Motor neuron (in vitro differentiated cells): ENCODE data around the gene NEGR1. TPM values are rescaled to one million over a fixed set of nuclear protein-coding genes. Genes with fewer than 3 reads are reported as not detected.

ENCODE experiments used
- ATAC-seq, 8 experiments: fragments of 200-7000 bp; cut with Tn5 transposase; replicated peaks in 6 of 8; 2 replicates each; pipeline ENCODE4 v1.8.0; 2021; ENCODE audit warnings: mild to moderate bottlenecking in 8 of 8, moderate library complexity in 8 of 8
- H3K27ac ChIP-seq, 2 donors: fragments of 250-450 bp; sonication (Bioruptor Pico); 2 replicates each; pipeline ENCODE4 v1.9.0; 2021; ENCODE audit warnings: antibody characterized with exemption in 2 of 2, mild to moderate bottlenecking in 2 of 2, moderate library complexity in 1 of 2
- H3K4me1 ChIP-seq, 2 donors: fragments of 250-450 bp; sonication (Bioruptor Pico); replicated peaks in 1 of 2; 2 replicates each; pipeline ENCODE4 v1.6.1; 2021; ENCODE audit warnings: antibody characterized with exemption in 2 of 2, mild to moderate bottlenecking in 2 of 2, moderate library complexity in 1 of 2
- H3K4me3 ChIP-seq, 5 donors: fragments of 250-450 bp; sonication (Bioruptor Pico); 2 replicates each; pipeline ENCODE4 v1.9.0; 2021; ENCODE audit warnings: antibody characterized with exemption in 5 of 5, mild to moderate bottlenecking in 5 of 5, moderate library complexity in 4 of 5
- WGBS, 10 experiments: fragments of 450-650 bp; shearing (Covaris generic); methylation state at CpG; one replicate each; pipeline ENCODE4 v1.0.0; 2022; 5-methylcytosine and 5-hydroxymethylcytosine counted together
- in situ Hi-C, 9 experiments: fragments of 400-800 bp; cut with MboI; loops; one replicate each; pipeline ENCODE4 v1.15.0; 2021; ENCODE audit warnings: low sequenced_read_pairs in 9 of 9, low pct_unique_long_range_greater_than_20kb in 2 of 9; ENCODE audit not compliant: unreplicated experiment in 9 of 9
- total RNA-seq, 8 experiments: library from RNA; unstranded; fragments of 300-600 nt; gene quantifications; 2 replicates each; pipeline versions ENCODE4 v1.2.3 to v1.2.4, GENCODE V29; 2022

The NEGR1 gene
- total RNA-seq: 10 to 100 TPM in 5 of 8 experiments, 1 to 10 TPM in 2, under 1 TPM in 1; 0.63 to 40.6 (median 15.1) TPM

DNA sequence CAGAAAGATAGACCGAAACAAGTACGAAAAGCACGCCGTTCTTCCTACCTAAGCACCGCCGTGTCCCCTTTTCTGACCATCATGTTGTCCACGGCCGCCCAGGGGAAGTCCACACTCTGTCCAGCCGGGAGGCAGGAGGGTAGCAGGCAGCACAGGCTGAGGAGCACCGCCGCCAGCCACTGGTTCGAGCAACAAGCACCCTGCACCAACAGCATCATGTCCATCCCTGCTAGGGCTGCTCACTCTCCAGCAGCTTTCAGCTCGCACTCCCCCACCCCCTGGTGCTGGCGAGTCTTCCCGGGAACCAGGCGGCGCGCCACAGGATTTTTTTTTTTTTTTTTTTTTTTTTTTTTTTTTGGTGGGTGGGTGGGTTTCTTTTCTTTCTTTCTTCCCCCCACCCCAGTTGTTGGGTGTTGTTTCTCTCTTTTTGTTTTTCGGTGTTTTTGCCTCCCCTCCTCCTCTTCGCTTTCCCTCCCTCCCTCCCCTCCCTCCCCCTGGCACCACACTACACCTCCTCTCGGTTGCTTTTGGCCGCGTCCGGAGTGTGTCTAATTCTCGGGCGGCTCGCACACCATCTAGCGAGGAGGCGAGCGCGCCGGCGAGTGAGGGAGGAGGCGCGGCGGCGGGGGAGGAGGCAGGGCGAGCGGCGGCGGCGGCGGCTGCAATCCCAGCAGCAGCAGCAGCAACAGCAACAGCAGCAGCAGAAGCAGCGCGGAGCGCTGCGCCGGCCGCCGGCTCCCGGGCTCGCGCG, at the start of gene NEGR1:
NEGR1 (minus strand) TSS at position 269 of the 751 bp plus-strand sequence.
- in situ Hi-C loops: no loop called here
- Histone ChIP-seq H3K4me1 (peaks cover 7 to 18% of the 10 kb centered on the region in 2 donors), H3K4me3 (peak within 1 kb of the TSS; percentile 56 to 76 (median 66)), H3K27ac (peak within 1 kb of the TSS; percentile 72 to 87)
- peak; percentile 75 to 90 (median 79) for ATAC-seq
- WGBS, 10 experiments: 0 to 2% (median 0%) methylated on average over 5 to 23 of the region's 54 CpGs

DNA sequence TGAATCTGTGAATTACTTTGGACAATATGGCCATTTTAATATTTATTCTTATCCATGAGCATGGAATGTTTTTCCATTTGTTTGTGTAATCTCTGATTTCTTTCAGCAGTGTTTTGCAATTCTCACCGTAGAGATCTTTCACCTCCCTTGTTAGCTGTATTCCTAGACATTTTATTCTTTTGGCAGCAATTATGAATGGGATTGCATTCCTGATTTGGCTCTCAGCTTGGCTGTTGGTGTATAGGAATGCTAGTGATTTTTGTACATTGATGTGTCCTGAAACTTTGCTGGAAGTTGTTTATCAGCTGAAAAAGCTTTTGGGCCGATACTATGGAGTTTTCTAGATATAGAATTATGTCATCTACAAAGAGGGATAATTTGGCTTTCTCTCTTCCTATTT, 44.2 kb upstream of the NEGR1 start:
- no peak overlapping the region for H3K4me3 ChIP-seq
- H3K4me1 ChIP-seq: no peaks in the 10 kb centered on the region
- no peak for ATAC-seq
- WGBS, 10 experiments: 90 to 100% (median 100%) methylated on average over 1 to 2 of the region's 2 CpGs; no CpG with 5 or more reads in 7 of the 10 experiments
- in situ Hi-C loops: no loop called here
- no peak overlapping the region for H3K27ac ChIP-seq

DNA sequence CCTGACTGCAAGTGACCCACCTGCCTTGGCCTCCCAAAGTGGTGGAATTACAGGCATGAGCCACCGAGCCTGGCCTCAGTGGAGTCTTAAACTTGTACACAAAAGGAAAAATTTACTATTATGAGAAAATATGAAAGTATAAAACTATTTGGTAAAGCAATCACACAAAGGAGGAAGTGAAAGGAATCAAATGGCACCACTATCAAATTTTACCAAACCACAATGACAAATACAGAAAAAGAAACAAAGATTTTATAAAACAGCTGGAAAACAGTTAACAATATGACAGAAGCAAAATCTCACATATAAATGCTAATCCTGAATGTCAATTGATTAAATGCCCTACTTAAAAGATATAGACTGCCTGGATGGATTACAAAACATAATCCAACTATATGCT, 42.1 kb upstream of the NEGR1 start:
- Histone ChIP-seq H3K4me1 (no peaks in the 10 kb centered on the region), H3K4me3 (no peak overlapping the region), H3K27ac (no peak overlapping the region)
- no peak for ATAC-seq
- in situ Hi-C loops: no loop called here
- WGBS, 10 experiments: no CpG with 5 or more reads among the region's 1 CpG

DNA sequence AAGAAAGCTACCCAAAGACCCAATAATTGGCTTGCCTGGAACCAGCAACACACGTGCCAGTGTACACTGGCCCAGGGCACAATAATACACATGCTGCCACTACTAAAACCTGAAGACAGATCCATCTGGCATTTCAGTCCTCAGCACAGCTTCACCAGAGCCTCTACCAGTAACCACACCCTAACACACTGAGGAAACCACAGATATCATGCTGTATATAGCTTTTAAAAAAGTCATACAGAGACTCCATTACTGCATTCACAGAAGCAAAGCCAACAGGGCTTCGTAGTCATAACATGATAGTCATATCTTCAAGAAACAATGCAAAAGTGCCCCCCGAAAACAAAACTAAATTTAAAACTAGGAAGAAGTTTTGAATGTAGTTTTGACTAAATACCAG, 40.6 kb upstream of the NEGR1 start:
- H3K4me3 ChIP-seq: no peak overlapping the region
- no peak for ATAC-seq
- H3K27ac ChIP-seq: no peak overlapping the region
- WGBS, 10 experiments: 83 to 100% (median 100%) methylated on average over 1 of the region's 3 CpGs; no CpG with 5 or more reads in 7 of the 10 experiments
- in situ Hi-C loops: no loop called here
- H3K4me1 ChIP-seq: no peaks in the 10 kb centered on the region

DNA sequence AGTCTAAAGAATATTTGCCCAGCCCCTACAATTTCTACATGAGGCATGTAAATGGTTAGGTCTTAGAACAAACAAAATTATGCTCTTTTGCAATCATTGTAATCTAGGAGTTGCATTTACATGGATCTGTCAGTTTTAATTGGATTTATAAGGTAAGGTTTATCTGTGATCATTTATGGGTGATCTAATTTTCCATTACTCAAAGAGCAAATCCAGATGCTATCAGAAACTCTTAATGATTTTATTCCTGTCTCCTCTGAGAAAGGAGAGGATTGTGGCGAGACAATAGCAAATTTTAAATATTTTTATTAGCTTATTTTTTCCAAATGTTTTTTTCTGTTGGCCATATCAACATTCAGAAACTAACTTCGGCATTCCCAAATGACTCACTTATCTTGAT, 14.2 kb upstream of the NEGR1 start:
- ATAC-seq: no peak
- Histone ChIP-seq H3K4me3 (no peak overlapping the region), H3K4me1 (no peaks in the 10 kb centered on the region), H3K27ac (no peak overlapping the region)
- 53 to 100% (median 89%) methylated on average over 1 to 2 of the region's 2 CpGs; no CpG with 5 or more reads in 1 of the 10 experiments for WGBS, 10 experiments
- in situ Hi-C loops: loop anchor here in 2 of 9 experiments (10.0 kb wide), 2 partner anchors 58 to 68 kb away; no protein-coding TSS in a partner anchor

DNA sequence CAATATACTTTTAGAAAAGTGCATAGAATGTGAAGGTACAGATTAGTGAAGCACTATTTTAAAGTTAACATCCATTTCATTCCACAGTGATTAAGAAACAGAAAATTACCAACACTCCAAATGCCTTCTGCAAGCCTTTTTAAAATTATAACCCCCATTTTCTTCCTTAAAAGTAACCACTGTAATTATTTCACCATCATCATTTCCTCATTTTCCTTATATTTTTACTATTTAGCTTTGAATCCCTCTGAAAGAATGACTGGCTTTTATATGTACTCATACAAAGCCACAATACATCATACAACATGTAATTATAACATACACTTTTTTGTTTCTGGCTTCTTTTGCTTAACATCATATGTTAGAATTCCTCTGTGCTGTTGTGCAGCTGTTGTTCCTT, 6.5 kb upstream of the NEGR1 start:
- Histone ChIP-seq H3K27ac (no peak overlapping the region), H3K4me1 (peaks cover 7 to 11% of the 10 kb centered on the region in 2 donors), H3K4me3 (no peak overlapping the region)
- in situ Hi-C loops: no loop called here
- no peak for ATAC-seq

DNA sequence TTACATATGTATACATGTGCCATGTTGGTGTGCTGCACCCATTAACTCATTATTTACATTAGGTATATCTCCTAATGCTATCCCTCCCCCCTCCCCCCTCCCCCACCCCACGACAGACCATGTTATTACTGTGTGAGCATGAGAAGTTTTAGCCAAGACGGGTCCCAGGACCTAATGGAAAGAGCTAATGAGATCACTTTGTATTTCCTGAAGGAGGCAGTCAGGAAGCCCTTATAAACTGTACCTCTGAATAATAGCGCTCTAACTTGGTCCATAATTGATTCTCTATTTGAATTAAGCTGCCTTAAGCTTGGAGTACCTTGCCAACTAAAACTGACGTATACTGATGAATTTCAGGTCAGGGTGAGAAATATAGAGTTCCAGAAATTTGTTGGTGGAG, 4.1 kb upstream of the NEGR1 start:
- WGBS, 10 experiments: 40 to 100% (median 87%) methylated on average over 1 to 3 of the region's 4 CpGs; no CpG with 5 or more reads in 4 of the 10 experiments
- Histone ChIP-seq H3K4me3 (no peak overlapping the region), H3K4me1 (peaks cover 7 to 11% of the 10 kb centered on the region in 2 donors), H3K27ac (no peak overlapping the region)
- no peak for ATAC-seq
- in situ Hi-C loops: no loop called here

DNA sequence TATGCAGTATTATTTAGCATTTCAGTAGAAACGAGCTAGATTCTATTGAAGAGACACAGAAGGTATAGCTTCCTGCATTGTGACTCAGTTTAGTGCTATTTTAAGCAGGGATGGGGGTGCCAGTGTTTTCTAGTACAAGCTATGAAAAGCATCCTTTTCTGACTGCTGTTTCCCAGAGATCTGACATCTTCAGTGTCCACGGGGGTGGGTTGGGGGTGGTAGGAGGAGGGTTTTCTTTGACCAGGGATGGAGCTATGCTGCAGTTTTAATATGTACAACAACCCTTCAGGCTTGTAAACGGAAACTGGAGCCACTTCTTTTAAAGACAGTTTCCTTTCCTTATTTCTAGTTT, 2.7 kb upstream of the NEGR1 start:
- 0 to 13% (median 0%) methylated on average over 1 to 3 of the region's 3 CpGs; no CpG with 5 or more reads in 1 of the 10 experiments for WGBS, 10 experiments
- Histone ChIP-seq H3K4me3 (peak overlapping the region; percentile 56 to 76 (median 66)), H3K27ac (peak overlapping the region; percentile 29 to 87), H3K4me1 (peaks cover 7 to 11% of the 10 kb centered on the region in 2 donors)
- in situ Hi-C loops: no loop called here
- ATAC-seq: no peak

DNA sequence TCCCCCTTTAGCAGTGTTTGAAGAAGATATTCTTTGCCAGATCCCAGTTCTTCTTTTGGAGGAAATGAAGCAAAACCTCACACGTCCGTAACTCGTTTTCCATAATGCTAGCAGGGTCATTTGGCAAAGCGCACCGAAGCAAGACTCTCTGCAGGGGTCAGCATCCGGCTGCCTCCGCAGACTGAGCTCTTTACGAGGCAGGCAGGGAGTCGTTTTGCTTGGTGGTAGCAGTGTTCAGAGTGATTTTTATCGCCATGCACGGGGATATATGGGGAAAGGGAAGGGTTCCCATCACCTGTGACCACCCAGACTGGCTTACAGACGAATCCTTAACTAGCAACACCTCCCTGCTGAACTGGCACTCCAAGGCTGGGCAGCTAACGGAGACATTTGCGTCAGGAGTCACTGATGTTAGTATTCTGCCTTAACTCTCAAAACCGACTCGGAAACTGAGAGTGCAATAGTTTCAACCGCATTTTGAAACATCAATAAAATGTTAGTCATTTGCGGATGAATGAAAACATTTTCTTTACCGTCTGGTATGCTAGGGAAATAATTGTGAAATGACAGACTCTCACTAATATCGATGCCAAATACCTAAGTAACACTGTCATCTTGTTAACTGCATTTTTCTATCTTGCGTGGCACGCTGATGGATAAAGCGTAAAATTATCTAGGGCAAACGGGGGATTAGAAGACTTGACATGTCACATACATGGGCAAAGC, 2.2 kb upstream of the NEGR1 start:
- in situ Hi-C loops: no loop called here
- H3K4me3 ChIP-seq: peak overlapping the region; percentile 56 to 76 (median 66)
- H3K27ac ChIP-seq: peak overlapping the region; percentile 72 to 87
- WGBS, 10 experiments: 0 to 8% (median 1%) methylated on average over 5 to 20 of the region's 24 CpGs; no CpG with 5 or more reads in 1 of the 10 experiments
- ATAC-seq: peak; percentile 4 to 39 (median 26)
- peaks cover 7 to 11% of the 10 kb centered on the region in 2 donors for H3K4me1 ChIP-seq

DNA sequence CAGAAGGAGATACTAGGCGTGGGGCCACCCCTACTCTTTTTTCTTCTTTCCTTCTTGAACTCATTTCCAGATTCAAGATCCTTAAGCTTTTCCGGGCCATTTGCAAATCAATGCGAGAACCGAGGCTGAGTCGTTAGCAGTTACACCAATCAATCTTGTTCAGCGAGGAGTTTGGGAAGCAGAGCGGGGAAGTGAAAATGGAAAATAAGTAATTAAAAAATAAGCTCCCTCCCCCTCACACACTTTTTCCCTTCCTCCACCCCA, 1.7 kb upstream of the NEGR1 start:
- 0 to 3% (median 0%) methylated on average over 1 to 7 of the region's 7 CpGs; no CpG with 5 or more reads in 3 of the 10 experiments for WGBS, 10 experiments
- in situ Hi-C loops: no loop called here
- ATAC-seq: no peak
- peak overlapping the region; percentile 72 to 87 for H3K27ac ChIP-seq
- peaks cover 7 to 14% of the 10 kb centered on the region in 2 donors for H3K4me1 ChIP-seq
- peak overlapping the region; percentile 56 to 76 (median 66) for H3K4me3 ChIP-seq

DNA sequence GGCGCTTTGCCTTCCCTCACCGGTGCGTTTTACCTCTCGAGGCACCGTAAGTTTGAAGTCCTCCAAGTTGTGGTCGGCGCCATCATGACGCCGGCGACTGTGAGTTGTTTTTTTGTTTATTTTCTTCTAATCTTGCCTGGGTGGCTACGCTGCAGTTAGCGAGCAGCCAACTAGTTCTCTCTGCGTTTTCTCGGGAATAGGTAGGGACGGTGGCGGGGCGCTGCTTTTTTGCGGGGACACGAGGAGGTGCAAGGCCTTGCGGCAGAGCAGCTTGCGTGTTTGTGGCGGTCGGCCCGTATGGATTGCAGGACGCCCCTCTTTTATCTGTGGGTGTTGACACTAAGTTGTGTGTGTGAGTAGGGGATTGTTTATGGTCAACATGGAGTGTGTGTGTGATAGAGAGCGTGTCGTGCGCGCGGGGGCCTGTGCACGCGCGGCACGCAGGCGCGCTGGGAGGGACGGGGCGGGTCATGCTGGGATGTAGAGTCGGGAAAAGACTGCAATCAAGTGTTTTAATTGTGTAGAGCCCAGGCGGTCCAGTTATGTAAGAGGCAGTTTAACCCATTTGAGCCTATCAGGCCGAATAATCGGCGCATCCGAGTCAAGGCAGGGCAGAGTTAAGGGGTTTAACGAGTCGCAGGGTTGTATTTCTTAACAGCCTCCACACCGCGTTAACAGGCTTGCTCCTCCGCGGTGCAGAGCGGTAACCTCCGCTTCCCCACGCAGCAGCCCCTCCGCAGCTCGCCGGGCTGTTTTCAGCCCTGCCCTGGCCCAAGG, 1.2 kb upstream of the NEGR1 start:
- H3K27ac ChIP-seq: peak overlapping the region; percentile 72 to 87
- peaks cover 7 to 14% of the 10 kb centered on the region in 2 donors for H3K4me1 ChIP-seq

DNA sequence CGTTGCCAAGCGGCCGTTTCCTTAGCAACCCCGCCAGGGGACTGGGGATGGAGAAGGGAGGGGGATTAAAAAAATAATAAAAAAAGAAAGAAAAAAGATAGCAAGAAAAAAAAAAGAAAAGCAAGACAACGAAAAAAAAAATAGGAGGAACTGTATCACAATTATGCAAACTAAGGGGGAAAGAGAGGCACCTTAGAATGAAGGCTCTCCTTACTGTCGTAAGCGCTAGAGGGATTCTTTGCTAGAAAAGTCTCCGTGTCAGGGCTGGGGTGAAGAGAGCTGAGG, 625 bp upstream of the NEGR1 start:
- WGBS, 10 experiments: 0 to 2% (median 0%) methylated on average over 1 to 8 of the region's 8 CpGs
- ATAC-seq: peak in 7 of 8 experiments; percentile 5 to 33 (median 27)
- in situ Hi-C loops: no loop called here
- peak overlapping the region; percentile 72 to 87 for H3K27ac ChIP-seq
- H3K4me1 ChIP-seq: peaks cover 7 to 18% of the 10 kb centered on the region in 2 donors
- H3K4me3 ChIP-seq: peak overlapping the region; percentile 56 to 76 (median 66)

More for the DNA sequence above, 1.2 kb upstream of the NEGR1 start:
- peak overlapping the region; percentile 56 to 76 (median 66) for H3K4me3 ChIP-seq
- in situ Hi-C loops: no loop called here
- peak; percentile 54 to 66 (median 61) for ATAC-seq
- 0 to 7% (median 0%) methylated on average over 4 to 44 of the region's 56 CpGs for whole genome bisulfite sequencing, 10 experiments

DNA sequence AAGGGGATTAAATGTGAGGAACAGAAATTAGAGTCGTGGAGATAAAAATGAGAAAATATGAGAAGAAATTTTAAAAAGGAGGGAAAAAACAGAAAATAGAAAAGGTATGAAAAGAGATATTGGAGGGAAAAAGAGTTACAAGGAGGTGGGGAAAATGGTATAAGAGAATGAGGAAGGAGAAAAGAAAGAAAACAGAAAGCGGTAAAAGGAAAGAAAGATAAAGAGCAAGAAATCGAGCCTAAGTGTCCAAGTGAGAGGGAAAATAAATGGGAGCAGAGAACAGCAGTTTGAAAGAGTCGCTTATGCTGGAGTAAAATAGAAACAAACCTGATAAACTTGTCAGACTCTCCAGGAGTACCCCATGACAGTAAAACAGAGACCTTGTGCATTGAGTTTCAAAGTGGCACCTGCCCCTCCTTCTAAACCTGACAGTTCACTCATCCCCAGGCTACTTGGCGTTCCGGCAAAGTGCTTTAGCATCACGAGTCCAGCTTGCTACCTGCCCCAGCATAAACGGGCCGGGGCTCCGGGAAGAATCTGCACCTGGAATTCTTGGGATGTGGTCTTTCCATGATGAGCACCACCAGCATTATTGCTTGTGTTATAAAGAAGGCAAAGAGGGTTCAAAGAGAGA, 585 bp downstream of the NEGR1 start:
- Histone ChIP-seq H3K27ac (peak overlapping the region; percentile 20 to 28), H3K4me1 (peaks cover 7 to 18% of the 10 kb centered on the region in 2 donors), H3K4me3 (peak overlapping the region; percentile 56 to 76 (median 66))
- 0 to 32% (median 9%) methylated on average over 2 to 9 of the region's 10 CpGs for WGBS, 10 experiments
- in situ Hi-C loops: no loop called here
- no peak for ATAC-seq
